HG03571 (cell line): ENCODE measurements around the gene GNB1L.

ENCODE experiments used
- ATAC-seq: cut with Tn5 transposase; IDR thresholded peaks from one replicate; pipeline ENCODE4 v1.9.1; 2021; ENCODE audit not compliant: unreplicated experiment

GNB1L gene

GRCh38 chr22:19765477-19766239 is 89.0 kb downstream of the GNB1L start:
- no peak for ATAC-seq

- no peak for ATAC-seq
Observed at GRCh38 chr22:19764636-19765476, 89.8 kb downstream of the GNB1L start.

- no peak for ATAC-seq
Observed at GRCh38 chr22:19764299-19764593, 90.4 kb downstream of the GNB1L start.

- no peak for ATAC-seq
Observed at GRCh38 chr22:19763458-19764298, 91.0 kb downstream of the GNB1L start.

- no peak for ATAC-seq
Observed at GRCh38 chr22:19762568-19763457, 91.9 kb downstream of the GNB1L start.

GRCh38 chr22:19761725-19762567 is 92.7 kb downstream of the GNB1L start:
- ATAC-seq, result no peak

GRCh38 chr22:19760951-19761724 is 93.5 kb downstream of the GNB1L start:
- no peak for ATAC-seq

- no peak for ATAC-seq
Observed at GRCh38 chr22:19760058-19760950, 94.4 kb downstream of the GNB1L start, which contains the start of gene TBX1. TSS of gene TBX1 (plus strand) at chr22:19760778. CDS start at chr22:19760844, 66 bp downstream.

- ATAC-seq, result no peak
Observed at GRCh38 chr22:19759427-19760057, 95.1 kb downstream of the GNB1L start.

GRCh38 chr22:19758896-19759426 is 95.7 kb downstream of the GNB1L start:
- ATAC-seq, result no peak

- no peak for ATAC-seq
Observed at GRCh38 chr22:19757985-19758895, 96.4 kb downstream of the GNB1L start.

- no peak for ATAC-seq
Observed at GRCh38 chr22:19757140-19757984, 97.3 kb downstream of the GNB1L start.

- ATAC-seq, result no peak
Observed at GRCh38 chr22:19756288-19757128, 98.2 kb downstream of the GNB1L start.

- ATAC-seq, result no peak
Observed at GRCh38 chr22:19755722-19756287, 98.9 kb downstream of the GNB1L start.
